WI38 (cell line): ENCODE data around the gene GFRA3.

ENCODE experiments used
- H3K4me3 ChIP-seq: 2 replicates; pipeline ENCODE4 v1.5.1; 2011; ENCODE audit warnings: low read depth, mild to moderate bottlenecking, control low read depth, low read length
- CTCF ChIP-seq: IDR thresholded peaks from 2 replicates; pipeline ENCODE4 v1.5.1; 2012; ENCODE audit warnings: low read depth, mild to moderate bottlenecking, control low read depth, low read length

The GFRA3 gene

GRCh38 chr5:138216799-138217198 lies 57.6 kb downstream of the GFRA3 start:
- no peak overlapping the region for H3K4me3 ChIP-seq
- TF ChIP-seq CTCF = no peak

GRCh38 chr5:138213161-138214029 lies 61.0 kb downstream of the GFRA3 start, which contains the start of gene CDC23:
Gene CDC23, minus strand, starts transcription at chr5:138213323. Its CDS starts 11 bp downstream, at chr5:138213312.
- peak within 1 kb of the TSS; percentile 98 for H3K4me3 ChIP-seq
- no peak for TF ChIP-seq CTCF

- no peak for TF ChIP-seq CTCF
- H3K4me3 ChIP-seq = peak overlapping the region; percentile 98
These were observed 61.6 kb downstream of the GFRA3 start for GRCh38 chr5:138212828-138213160.

- no peak for TF ChIP-seq CTCF
- no peak overlapping the region for H3K4me3 ChIP-seq
These were observed 63.4 kb downstream of the GFRA3 start for GRCh38 chr5:138210985-138211384.
